Measurements from ENCODE around the gene GRID1. TPM values are rescaled to one million over a fixed set of nuclear protein-coding genes. Genes with fewer than 3 reads are reported as not detected.
A peak's percentile ranks its signal among the peaks of the same experiment; 100 is the strongest.

GRID1 gene
- total RNA-seq, 1 donor from 2014 or later: 0.60 TPM

DNA sequence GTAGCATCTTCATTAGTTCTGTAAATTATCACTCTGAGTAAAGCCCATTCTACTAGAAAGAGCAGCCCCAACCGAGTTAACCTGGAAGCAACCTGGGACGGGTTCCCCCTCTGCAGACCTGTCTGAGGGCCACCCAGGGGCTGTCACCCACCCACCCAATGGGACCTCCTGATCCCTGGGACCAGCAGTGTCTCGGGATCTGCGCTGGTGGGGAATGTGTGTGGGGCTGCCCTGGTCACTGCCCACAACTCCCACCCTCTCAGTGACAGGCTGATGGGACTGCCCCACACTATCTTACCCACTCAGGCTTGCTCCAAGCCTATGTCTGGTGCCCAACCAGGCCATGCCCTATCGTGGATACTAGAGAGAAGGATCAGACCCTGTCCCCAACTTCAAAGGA lies 215.0 kb downstream of the GRID1 start:
- DNase-seq (ENCODE audit: low spot score): peak; percentile 65
- Mint-ChIP-seq H3K27me3 (ENCODE audit: low read depth) (peaks cover 8% of the 10 kb centered on the region), H3K4me3 (ENCODE audit: unreplicated experiment) (no peak overlapping the region), H3K36me3 (ENCODE audit: low read depth) (no peaks in the 10 kb centered on the region), H3K27ac (ENCODE audit: unreplicated experiment) (no peak overlapping the region), H3K9me3 (ENCODE audit: low read depth) (no peaks in the 10 kb centered on the region), H3K4me1 (ENCODE audit: low read depth) (no peaks in the 10 kb centered on the region)
- TF ChIP-seq, protein P1, sequence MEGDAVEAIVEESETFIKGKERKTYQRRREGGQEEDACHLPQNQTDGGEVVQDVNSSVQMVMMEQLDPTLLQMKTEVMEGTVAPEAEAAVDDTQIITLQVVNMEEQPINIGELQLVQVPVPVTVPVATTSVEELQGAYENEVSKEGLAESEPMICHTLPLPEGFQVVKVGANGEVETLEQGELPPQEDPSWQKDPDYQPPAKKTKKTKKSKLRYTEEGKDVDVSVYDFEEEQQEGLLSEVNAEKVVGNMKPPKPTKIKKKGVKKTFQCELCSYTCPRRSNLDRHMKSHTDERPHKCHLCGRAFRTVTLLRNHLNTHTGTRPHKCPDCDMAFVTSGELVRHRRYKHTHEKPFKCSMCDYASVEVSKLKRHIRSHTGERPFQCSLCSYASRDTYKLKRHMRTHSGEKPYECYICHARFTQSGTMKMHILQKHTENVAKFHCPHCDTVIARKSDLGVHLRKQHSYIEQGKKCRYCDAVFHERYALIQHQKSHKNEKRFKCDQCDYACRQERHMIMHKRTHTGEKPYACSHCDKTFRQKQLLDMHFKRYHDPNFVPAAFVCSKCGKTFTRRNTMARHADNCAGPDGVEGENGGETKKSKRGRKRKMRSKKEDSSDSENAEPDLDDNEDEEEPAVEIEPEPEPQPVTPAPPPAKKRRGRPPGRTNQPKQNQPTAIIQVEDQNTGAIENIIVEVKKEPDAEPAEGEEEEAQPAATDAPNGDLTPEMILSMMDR (IDR thresholded peaks at IDR 0.05): no peak

DNA sequence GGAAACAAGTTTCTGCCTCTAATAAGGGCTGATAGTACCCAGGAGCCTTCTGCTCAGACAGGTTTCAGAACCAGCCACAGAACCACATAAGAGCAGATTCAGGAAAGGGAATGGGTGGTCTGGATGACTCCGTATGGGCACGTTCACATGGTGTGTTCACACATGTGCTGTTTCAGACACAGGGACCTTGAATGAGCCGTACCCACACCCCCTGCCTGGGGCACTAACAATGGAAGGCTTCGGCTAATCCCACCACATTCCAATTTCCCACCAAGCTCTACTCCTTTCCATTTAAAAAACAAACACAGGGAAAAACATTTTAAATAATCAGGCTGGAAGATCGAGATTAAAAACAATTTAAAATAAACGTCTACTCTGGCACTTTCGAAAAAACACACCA lies 217.3 kb downstream of the GRID1 start:
- H3K36me3 Mint-ChIP-seq (ENCODE audit: low read depth): no peaks in the 10 kb centered on the region
- TF ChIP-seq, protein P1 (IDR thresholded peaks at IDR 0.05): no peak
- DNase-seq (ENCODE audit: low spot score): peak; percentile 29
- no peaks in the 10 kb centered on the region for H3K4me1 Mint-ChIP-seq (ENCODE audit: low read depth)
- H3K27ac Mint-ChIP-seq (ENCODE audit: unreplicated experiment): no peak overlapping the region
- H3K27me3 Mint-ChIP-seq (ENCODE audit: low read depth): peaks cover 8% of the 10 kb centered on the region
- H3K9me3 Mint-ChIP-seq (ENCODE audit: low read depth): no peaks in the 10 kb centered on the region
- H3K4me3 Mint-ChIP-seq (ENCODE audit: unreplicated experiment): no peak overlapping the region

DNA sequence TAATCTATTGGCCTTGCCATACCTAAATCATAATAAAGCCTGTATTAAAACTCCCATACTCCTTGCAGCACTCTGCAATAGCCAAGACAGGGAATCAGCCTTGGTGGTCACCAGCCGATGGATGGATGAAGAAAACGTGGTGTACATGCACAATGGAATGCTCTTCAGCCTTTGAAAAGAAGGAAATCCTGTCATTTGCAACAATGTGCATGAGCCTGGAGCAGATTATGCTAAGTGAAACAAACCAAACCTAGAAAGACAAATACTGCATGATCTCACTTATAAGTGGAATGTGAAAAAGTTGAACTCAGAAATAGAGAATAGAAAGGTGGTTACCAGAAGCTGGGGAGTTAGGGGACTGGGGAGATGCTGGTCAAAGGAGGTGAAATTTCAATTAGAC lies 218.5 kb downstream of the GRID1 start:
- TF ChIP-seq, protein P1 (IDR thresholded peaks at IDR 0.05): no peak
- no peak for DNase-seq (ENCODE audit: low spot score)
- Mint-ChIP-seq H3K27me3 (ENCODE audit: low read depth) (peaks cover 8% of the 10 kb centered on the region), H3K36me3 (ENCODE audit: low read depth) (no peaks in the 10 kb centered on the region), H3K27ac (ENCODE audit: unreplicated experiment) (no peak overlapping the region), H3K4me1 (ENCODE audit: low read depth) (no peaks in the 10 kb centered on the region), H3K9me3 (ENCODE audit: low read depth) (no peaks in the 10 kb centered on the region), H3K4me3 (ENCODE audit: unreplicated experiment) (no peak overlapping the region)

DNA sequence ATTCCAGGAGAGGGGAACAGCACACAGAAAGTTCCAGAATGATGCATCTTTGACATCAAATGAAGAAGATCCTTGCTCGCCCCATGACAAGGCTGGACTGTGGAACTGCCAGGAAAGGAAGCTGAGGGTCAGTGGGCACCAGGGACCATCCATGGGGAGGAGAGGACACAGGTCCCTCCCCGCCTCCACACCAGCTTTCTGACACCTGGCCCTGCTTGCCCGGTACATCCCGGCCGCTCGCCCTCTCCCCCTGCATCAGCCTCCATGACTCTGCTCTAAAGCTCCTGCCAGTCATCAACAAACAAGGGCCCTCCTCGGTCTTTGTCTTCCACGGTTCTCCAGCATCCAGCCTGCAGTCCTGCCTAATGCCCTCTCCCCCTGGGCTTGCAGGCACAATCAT lies 222.3 kb downstream of the GRID1 start:
- H3K9me3 Mint-ChIP-seq (ENCODE audit: low read depth): no peaks in the 10 kb centered on the region
- no peaks in the 10 kb centered on the region for H3K36me3 Mint-ChIP-seq (ENCODE audit: low read depth)
- DNase-seq (ENCODE audit: low spot score): no peak
- TF ChIP-seq, protein P1 (IDR thresholded peaks at IDR 0.05): no peak
- peaks cover 5% of the 10 kb centered on the region for H3K27me3 Mint-ChIP-seq (ENCODE audit: low read depth)
- no peak overlapping the region for H3K4me3 Mint-ChIP-seq (ENCODE audit: unreplicated experiment)
- no peak overlapping the region for H3K27ac Mint-ChIP-seq (ENCODE audit: unreplicated experiment)
- H3K4me1 Mint-ChIP-seq (ENCODE audit: low read depth): no peaks in the 10 kb centered on the region

DNA sequence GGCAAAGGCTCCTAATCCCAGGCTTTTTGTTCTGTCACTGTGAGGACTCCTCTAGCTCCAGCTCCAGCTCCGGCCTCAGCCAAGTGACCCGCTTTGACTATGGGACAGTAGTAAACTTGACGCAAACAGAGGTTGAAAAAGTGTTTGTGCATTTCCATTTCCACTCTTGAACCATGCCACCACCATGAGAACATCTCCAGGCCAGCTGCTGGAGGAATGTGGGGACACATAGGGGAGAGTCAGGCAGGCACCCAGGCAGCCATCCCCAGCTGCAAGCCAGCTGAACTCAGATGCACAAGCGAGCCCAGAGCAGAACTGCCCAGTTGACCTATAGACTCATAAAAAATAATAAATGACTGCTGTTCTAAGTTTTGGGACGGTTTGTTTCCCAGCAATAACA lies 224.7 kb downstream of the GRID1 start:
- Mint-ChIP-seq H3K27me3 (ENCODE audit: low read depth) (no peaks in the 10 kb centered on the region), H3K4me1 (ENCODE audit: low read depth) (no peaks in the 10 kb centered on the region), H3K4me3 (ENCODE audit: unreplicated experiment) (no peak overlapping the region), H3K9me3 (ENCODE audit: low read depth) (no peaks in the 10 kb centered on the region), H3K27ac (ENCODE audit: unreplicated experiment) (no peak overlapping the region), H3K36me3 (ENCODE audit: low read depth) (no peaks in the 10 kb centered on the region)
- DNase-seq (ENCODE audit: low spot score): peak; percentile 57
- TF ChIP-seq, protein P1 (IDR thresholded peaks at IDR 0.05): no peak
